ENCODE results near the gene PCDHB6. TPM values are rescaled to one million over a fixed set of nuclear protein-coding genes. Genes with fewer than 3 reads are reported as not detected.
"Not testable (repeated sequence)": the region's sequence is repeated elsewhere in the genome, so short reads cannot be mapped to it uniquely, and the experiment has no call there.

PCDHB6 gene
- total RNA-seq, 1 donor from 2014 or later = 0.14 TPM

DNA sequence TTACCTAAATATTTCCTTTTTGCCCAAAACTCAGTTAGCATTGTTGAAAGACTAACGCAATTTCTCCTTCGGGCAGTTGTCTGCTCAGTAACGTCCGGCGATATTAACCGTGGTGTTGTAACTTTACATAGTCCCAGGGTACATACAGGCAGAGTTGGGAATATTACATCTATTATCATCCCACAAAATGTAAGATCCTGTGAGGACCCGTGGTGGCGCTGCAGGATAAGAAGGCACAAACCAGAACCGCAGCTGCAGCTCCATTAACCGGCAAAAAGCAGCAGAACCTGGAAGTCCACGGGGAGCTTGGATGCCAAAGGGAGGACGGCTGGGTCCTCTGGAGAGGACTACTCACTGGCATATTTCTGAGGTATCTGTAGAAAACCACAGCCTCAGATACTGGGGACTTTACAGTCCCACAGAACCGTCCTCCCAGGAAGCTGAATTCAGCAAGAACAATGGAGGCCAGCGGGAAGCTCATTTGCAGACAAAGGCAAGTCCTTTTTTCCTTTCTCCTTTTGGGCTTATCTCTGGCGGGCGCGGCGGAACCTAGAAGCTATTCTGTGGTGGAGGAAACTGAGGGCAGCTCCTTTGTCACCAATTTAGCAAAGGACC lies 27.8 kb downstream of the PCDHB6 start, which contains the start of gene PCDHB8:
PCDHB8 (plus strand) TSS at position 214 of the 615 bp plus-strand sequence; CDS start at position 459, 245 bp downstream.
- H3K4me1 ChIP-seq; H3K36me3 ChIP-seq; H3K27ac ChIP-seq (replicated peaks); DNase-seq; intact Hi-C loops (cut with micrococcal nuclease): not testable (repeated sequence)
- H3K9me3 ChIP-seq (replicated peaks) = peaks cover 91% of the 10 kb centered on the region
- H3K27me3 ChIP-seq (ENCODE audit: low read depth) = peaks cover 77% of the 10 kb centered on the region
- peak within 1 kb of the TSS; percentile 51 for H3K4me3 ChIP-seq
- TF ChIP-seq, protein P1, sequence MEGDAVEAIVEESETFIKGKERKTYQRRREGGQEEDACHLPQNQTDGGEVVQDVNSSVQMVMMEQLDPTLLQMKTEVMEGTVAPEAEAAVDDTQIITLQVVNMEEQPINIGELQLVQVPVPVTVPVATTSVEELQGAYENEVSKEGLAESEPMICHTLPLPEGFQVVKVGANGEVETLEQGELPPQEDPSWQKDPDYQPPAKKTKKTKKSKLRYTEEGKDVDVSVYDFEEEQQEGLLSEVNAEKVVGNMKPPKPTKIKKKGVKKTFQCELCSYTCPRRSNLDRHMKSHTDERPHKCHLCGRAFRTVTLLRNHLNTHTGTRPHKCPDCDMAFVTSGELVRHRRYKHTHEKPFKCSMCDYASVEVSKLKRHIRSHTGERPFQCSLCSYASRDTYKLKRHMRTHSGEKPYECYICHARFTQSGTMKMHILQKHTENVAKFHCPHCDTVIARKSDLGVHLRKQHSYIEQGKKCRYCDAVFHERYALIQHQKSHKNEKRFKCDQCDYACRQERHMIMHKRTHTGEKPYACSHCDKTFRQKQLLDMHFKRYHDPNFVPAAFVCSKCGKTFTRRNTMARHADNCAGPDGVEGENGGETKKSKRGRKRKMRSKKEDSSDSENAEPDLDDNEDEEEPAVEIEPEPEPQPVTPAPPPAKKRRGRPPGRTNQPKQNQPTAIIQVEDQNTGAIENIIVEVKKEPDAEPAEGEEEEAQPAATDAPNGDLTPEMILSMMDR (IDR thresholded peaks at IDR 0.05; ENCODE audit: borderline replicate concordance) = peak; percentile 51

DNA sequence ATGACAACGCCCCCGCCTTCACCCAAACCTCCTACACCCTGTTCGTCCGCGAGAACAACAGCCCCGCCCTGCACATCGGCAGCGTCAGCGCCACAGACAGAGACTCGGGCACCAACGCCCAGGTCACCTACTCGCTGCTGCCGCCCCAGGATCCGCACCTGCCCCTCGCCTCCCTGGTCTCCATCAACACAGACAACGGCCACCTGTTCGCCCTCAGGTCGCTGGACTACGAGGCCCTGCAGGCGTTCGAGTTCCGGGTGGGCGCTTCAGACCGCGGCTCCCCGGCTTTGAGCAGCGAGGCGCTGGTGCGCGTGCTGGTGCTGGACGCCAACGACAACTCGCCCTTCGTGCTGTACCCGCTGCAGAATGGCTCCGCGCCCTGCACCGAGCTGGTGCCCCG lies 29.5 kb downstream of the PCDHB6 start:
- peaks cover 89% of the 10 kb centered on the region for H3K9me3 ChIP-seq (replicated peaks)
- intact Hi-C loops (cut with micrococcal nuclease); H3K4me3 ChIP-seq; H3K4me1 ChIP-seq; H3K27ac ChIP-seq (replicated peaks); DNase-seq: not testable (repeated sequence)
- H3K36me3 ChIP-seq = peaks cover 13% of the 10 kb centered on the region
- H3K27me3 ChIP-seq (ENCODE audit: low read depth) = peaks cover 67% of the 10 kb centered on the region

DNA sequence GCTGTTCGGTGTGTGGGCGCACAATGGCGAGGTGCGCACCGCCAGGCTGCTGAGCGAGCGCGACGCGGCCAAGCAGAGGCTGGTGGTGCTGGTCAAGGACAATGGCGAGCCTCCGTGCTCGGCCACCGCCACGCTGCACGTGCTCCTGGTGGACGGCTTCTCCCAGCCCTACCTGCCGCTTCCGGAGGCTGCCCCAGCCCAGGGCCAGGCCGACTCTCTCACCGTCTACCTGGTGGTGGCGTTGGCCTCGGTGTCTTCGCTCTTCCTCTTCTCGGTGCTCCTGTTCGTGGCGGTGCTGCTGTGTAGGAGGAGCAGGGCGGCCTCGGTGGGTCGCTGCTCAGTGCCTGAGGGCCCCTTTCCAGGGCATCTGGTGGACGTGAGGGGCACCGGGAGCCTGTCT lies 30.0 kb downstream of the PCDHB6 start:
- H3K36me3 ChIP-seq = peaks cover 12% of the 10 kb centered on the region
- intact Hi-C loops (cut with micrococcal nuclease); H3K4me3 ChIP-seq; DNase-seq; H3K27ac ChIP-seq (replicated peaks); H3K4me1 ChIP-seq: not testable (repeated sequence)
- peaks cover 67% of the 10 kb centered on the region for H3K27me3 ChIP-seq (ENCODE audit: low read depth)
- peaks cover 89% of the 10 kb centered on the region for H3K9me3 ChIP-seq (replicated peaks)

DNA sequence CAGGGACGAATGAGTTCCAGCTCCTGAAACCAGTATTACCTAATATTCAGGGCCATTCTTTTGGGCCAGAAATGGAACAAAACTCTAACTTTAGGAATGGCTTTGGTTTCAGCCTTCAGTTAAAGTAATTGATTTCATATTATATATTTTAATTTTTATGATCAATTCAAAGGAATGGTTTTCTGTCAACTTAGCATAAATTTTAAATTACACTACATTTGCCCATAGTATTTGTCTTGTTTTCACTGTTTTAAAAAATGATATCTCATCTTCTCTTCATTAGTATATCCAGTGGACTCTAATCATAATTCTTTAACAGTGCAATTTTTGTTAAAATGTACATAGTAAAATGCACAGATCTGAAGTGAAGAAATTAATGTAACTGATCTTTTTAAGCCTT lies 30.5 kb downstream of the PCDHB6 start:
- TF ChIP-seq, protein P1 (IDR thresholded peaks at IDR 0.05; ENCODE audit: borderline replicate concordance) = no peak
- intact Hi-C loops (cut with micrococcal nuclease) = no loop called here

DNA sequence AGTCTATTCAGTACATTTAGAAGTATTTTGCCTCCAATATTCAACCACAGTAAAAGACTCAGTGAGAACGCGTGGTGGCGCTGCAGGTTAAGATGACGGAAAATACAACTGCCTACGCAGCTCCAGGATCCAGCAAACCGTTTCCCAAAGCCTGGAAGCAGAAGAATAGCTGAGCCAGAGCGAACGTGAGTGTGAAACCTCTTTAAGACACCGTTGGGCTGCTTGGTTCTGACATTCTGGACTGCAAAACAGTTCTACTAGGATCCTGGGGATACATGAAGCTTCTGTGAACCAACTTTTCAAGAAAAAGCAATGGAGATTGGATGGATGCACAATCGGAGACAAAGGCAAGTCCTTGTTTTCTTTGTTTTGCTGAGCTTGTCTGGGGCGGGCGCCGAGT lies 32.4 kb downstream of the PCDHB6 start, which contains the start of gene PCDHB16:
PCDHB16 (plus strand) TSS at position 140 of the 400 bp plus-strand sequence; CDS start at position 313, 173 bp downstream.
- peaks cover 21% of the 10 kb centered on the region for H3K36me3 ChIP-seq
- intact Hi-C loops (cut with micrococcal nuclease) = no loop called here
- TF ChIP-seq, protein P1 (IDR thresholded peaks at IDR 0.05; ENCODE audit: borderline replicate concordance) = peak; percentile 54
- peaks cover 89% of the 10 kb centered on the region for H3K9me3 ChIP-seq (replicated peaks)
- no peak for DNase-seq
- H3K27ac ChIP-seq (replicated peaks) = peak within 1 kb of the TSS; percentile 43
- H3K4me3 ChIP-seq = peak within 1 kb of the TSS; percentile 57
- no peaks in the 10 kb centered on the region for H3K4me1 ChIP-seq
- H3K27me3 ChIP-seq (ENCODE audit: low read depth) = peaks cover 49% of the 10 kb centered on the region

More for the DNA sequence above, 30.5 kb downstream of the PCDHB6 start:
- Histone ChIP-seq H3K4me1 (no peaks in the 10 kb centered on the region), H3K9me3 (replicated peaks) (peaks cover 89% of the 10 kb centered on the region), H3K27ac (replicated peaks) (no peak overlapping the region), H3K4me3 (no peak overlapping the region), H3K36me3 (peaks cover 15% of the 10 kb centered on the region), H3K27me3 (ENCODE audit: low read depth) (peaks cover 67% of the 10 kb centered on the region)
- no peak for DNase-seq

DNA sequence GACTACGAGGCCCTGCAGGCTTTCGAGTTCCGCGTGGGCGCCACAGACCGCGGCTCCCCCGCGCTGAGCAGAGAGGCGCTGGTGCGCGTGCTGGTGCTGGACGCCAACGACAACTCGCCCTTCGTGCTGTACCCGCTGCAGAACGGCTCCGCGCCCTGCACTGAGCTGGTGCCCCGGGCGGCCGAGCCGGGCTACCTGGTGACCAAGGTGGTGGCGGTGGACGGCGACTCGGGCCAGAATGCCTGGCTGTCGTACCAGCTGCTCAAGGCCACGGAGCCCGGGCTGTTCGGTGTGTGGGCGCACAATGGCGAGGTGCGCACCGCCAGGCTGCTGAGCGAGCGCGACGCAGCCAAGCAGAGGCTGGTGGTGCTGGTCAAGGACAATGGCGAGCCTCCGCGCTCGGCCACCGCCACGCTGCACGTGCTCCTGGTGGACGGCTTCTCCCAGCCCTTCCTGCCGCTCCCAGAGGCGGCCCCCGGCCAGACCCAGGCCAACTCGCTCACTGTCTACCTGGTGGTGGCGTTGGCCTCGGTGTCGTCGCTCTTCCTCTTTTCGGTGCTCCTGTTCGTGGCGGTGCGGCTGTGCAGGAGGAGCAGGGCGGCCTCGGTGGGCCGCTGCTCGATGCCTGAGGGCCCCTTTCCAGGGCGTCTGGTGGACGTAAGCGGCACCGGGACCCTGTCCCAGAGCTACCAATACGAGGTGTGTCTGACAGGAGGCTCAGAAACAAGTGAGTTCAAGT lies 34.4 kb downstream of the PCDHB6 start:
- peaks cover 90% of the 10 kb centered on the region for H3K9me3 ChIP-seq (replicated peaks)
- intact Hi-C loops (cut with micrococcal nuclease); DNase-seq; H3K4me1 ChIP-seq; H3K27ac ChIP-seq (replicated peaks); H3K4me3 ChIP-seq: not testable (repeated sequence)
- peaks cover 47% of the 10 kb centered on the region for H3K27me3 ChIP-seq (ENCODE audit: low read depth)
- peaks cover 21% of the 10 kb centered on the region for H3K36me3 ChIP-seq
